ENCODE measurements around the gene ZNF83.

DNA sequence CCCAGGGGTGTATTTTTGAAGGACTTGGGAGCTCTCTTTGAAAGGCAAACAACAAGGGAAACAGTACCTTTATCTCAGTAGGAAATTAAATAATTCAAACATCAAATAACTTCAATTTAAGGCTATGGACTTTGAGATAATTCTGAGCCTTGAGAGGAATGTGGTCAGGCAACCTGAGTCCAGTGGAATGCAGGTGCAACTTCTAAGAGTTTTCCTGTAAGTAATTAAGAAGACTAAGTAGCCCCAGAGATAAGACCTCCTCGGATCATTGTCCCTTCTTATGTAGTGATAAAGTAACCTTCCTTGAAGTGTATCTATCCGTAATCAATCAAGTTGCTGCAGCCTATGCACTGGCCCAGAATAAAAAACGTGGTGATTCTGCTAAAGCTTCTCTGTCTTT, 38.9 kb downstream of the ZNF83 start:
- TF ChIP-seq POLR2AphosphoS5 (IDR thresholded peaks at IDR 0.05; ENCODE audit: low read depth, low read length): no peak
- TF ChIP-seq POLR2A (IDR thresholded peaks at IDR 0.05; ENCODE audit: low read depth, low read length): no peak

Data from GM12892 (cell line).